Peyer's patch (tissue), 4 donors: Measurements from ENCODE around the gene WNK1.

ENCODE experiments used
- POLR2A ChIP-seq, 2 donors: fragments of 450-650 bp; IDR thresholded peaks; one replicate each; pipeline ENCODE4 v1.5.1; 2017; ENCODE audit warnings: antibody characterized with exemption in 2 of 2, mild to moderate bottlenecking in 2 of 2, moderate library complexity in 2 of 2
- TF ChIP-seq, protein P1 (sequence below), 6 experiments: fragments of 450-650 bp in 4 of 6; fragments of 200-600 bp in 2 of 6; sonication (generic) in 1 of 6; IDR thresholded peaks; one replicate each; pipeline ENCODE4 v1.5.1; 2017 to 2019; ENCODE audit warnings: antibody characterized with exemption in 6 of 6, mild to moderate bottlenecking in 3 of 6, moderate library complexity in 1 of 6

DNA sequence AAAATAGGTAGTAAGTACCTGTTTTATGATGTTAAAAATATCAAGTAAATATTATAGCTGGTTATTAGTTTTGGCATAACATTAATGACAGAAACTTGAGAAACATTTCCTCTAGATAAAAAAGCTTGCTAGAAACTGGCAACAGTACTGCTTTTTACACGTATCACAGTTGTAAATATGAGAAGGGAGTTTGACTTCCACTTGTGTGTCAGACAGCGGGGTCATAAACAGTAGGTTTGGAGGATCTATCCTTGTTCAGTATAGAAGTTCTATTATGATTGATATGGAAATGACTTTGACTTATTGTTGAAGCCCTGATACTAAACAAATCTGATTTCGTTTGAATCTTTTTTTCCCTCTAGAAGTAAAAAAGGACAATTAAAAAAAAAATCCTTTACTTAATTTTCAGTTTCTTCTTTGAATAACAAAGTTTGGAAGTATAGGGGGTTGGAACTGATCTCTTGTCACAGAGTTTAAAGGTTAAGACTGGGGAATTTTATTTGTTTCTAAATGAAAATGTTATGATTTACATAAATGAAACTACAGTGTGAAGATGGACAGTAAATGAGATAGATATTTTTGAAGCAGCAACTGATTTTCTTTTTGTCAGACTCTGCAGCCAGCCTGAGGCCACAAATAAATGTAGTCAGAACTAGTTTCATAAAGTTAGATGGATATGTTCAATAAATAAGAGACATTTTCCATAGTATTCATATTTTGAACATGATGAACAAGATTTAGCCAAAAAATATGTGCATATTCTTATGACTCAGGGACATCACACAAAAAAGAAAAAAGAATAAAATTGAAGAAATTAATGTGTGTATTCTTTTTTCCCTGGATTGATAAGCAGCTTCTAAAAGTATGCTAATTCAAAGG lies 50.1 kb downstream of the WNK1 start:
- no peak for TF ChIP-seq POLR2A (IDR thresholded peaks at IDR 0.05)
- TF ChIP-seq, protein P1, sequence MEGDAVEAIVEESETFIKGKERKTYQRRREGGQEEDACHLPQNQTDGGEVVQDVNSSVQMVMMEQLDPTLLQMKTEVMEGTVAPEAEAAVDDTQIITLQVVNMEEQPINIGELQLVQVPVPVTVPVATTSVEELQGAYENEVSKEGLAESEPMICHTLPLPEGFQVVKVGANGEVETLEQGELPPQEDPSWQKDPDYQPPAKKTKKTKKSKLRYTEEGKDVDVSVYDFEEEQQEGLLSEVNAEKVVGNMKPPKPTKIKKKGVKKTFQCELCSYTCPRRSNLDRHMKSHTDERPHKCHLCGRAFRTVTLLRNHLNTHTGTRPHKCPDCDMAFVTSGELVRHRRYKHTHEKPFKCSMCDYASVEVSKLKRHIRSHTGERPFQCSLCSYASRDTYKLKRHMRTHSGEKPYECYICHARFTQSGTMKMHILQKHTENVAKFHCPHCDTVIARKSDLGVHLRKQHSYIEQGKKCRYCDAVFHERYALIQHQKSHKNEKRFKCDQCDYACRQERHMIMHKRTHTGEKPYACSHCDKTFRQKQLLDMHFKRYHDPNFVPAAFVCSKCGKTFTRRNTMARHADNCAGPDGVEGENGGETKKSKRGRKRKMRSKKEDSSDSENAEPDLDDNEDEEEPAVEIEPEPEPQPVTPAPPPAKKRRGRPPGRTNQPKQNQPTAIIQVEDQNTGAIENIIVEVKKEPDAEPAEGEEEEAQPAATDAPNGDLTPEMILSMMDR (IDR thresholded peaks at IDR 0.05) = no peak
